Spinal cord (tissue), 10 donors: ENCODE data around the gene SLC50A1. TPM values are rescaled to one million over a fixed set of nuclear protein-coding genes. Genes with fewer than 3 reads are reported as not detected.

Experiments
- DNase-seq, 6 donors: peaks; one replicate each; pipeline versions ENCODE4 v3.0.0 to v3.0.0-alpha.2; 2013 to 2015; ENCODE audit warnings: low spot score in 6 of 6, low read depth in 4 of 6
- H3K27ac ChIP-seq: one replicate; pipeline ENCODE4 v1.5.1; 2013; ENCODE audit warnings: low read depth, low read length, control low read depth
- H3K27me3 ChIP-seq: one replicate; pipeline ENCODE4 v1.6.1; 2013; ENCODE audit warnings: low read length; ENCODE audit not compliant: control insufficient read depth, insufficient read depth
- H3K36me3 ChIP-seq: one replicate; pipeline ENCODE4 v1.6.1; 2013; ENCODE audit warnings: low read length; ENCODE audit not compliant: control insufficient read depth, insufficient read depth
- H3K4me1 ChIP-seq: one replicate; pipeline ENCODE4 v1.6.1; 2013; ENCODE audit warnings: low read length; ENCODE audit not compliant: control insufficient read depth, insufficient read depth
- H3K4me3 ChIP-seq: one replicate; pipeline ENCODE4 v1.5.1; 2013; ENCODE audit warnings: low read depth, low read length, control low read depth
- H3K9me3 ChIP-seq: one replicate; pipeline ENCODE4 v1.6.1; 2013; ENCODE audit warnings: low read length; ENCODE audit not compliant: control insufficient read depth, insufficient read depth
- WGBS: methylation state at CpG from one replicate; pipeline ENCODE4 v1.1.5; 2013; ENCODE audit warnings: missing lambda C conversion rate; ENCODE audit not compliant: insufficient coverage; 5-methylcytosine and 5-hydroxymethylcytosine counted together
- polyA plus RNA-seq, 2 donors: library from polyadenylated mRNA; unstranded; fragments of 120-200 nt; gene quantifications; one replicate each; pipeline ENCODE4 v1.2.1, GENCODE V29; 2013; ENCODE audit not compliant: insufficient read length in 2 of 2
- total RNA-seq, 2 donors: library from RNA; depleted of rRNA in 1 of 2; stranded (reverse); fragments of 120-200 nt in 1 of 2; fragments of >200 nt in 1 of 2; gene quantifications; one replicate each; pipeline versions ENCODE4 v1.2.3 to v1.2.4, GENCODE V29; 2013 to 2014
- donor health status: healthy.

SLC50A1 gene
- total and polyA plus RNA-seq, 4 donors: 12.1 to 35.8 (median 22.6) TPM

GRCh38 chr1:155131856-155132255 is 3.8 kb upstream of the SLC50A1 start:
- WGBS: 70% methylated on average over 1 of the region's 2 CpGs
- Histone ChIP-seq H3K36me3 (peaks cover 7% of the 10 kb centered on the region), H3K27me3 (peaks cover 32% of the 10 kb centered on the region), H3K4me3 (no peak overlapping the region), H3K4me1 (peaks cover 51% of the 10 kb centered on the region), H3K9me3 (no peaks in the 10 kb centered on the region), H3K27ac (no peak overlapping the region)
- no peak for DNase-seq

GRCh38 chr1:155133799-155134281 is 1.8 kb upstream of the SLC50A1 start:
- H3K4me3 ChIP-seq: no peak overlapping the region

GRCh38 chr1:155134322-155134721 is 1.3 kb upstream of the SLC50A1 start:
- DNase-seq: no peak
- Histone ChIP-seq H3K4me1 (peaks cover 42% of the 10 kb centered on the region), H3K27me3 (peaks cover 9% of the 10 kb centered on the region), H3K36me3 (peaks cover 21% of the 10 kb centered on the region), H3K9me3 (no peaks in the 10 kb centered on the region), H3K4me3 (no peak overlapping the region), H3K27ac (peak overlapping the region; percentile 100)
- WGBS: 64% methylated on average over 1 of the region's 1 CpG

More at GRCh38 chr1:155133799-155134281, 1.8 kb upstream of the SLC50A1 start:
- H3K4me1 ChIP-seq: peaks cover 42% of the 10 kb centered on the region
- no peak overlapping the region for H3K27ac ChIP-seq
- 88% methylated on average over 6 of the region's 7 CpGs for WGBS
- H3K27me3 ChIP-seq: peaks cover 14% of the 10 kb centered on the region
- H3K36me3 ChIP-seq: peaks cover 19% of the 10 kb centered on the region
- no peak for DNase-seq
- H3K9me3 ChIP-seq: no peaks in the 10 kb centered on the region

- 10% methylated on average over 12 of the region's 18 CpGs for WGBS
- H3K27me3 ChIP-seq: peaks cover 3% of the 10 kb centered on the region
- H3K9me3 ChIP-seq: no peaks in the 10 kb centered on the region
- DNase-seq: peak in 1 of 6 donors; percentile 79
- peaks cover 42% of the 10 kb centered on the region for H3K4me1 ChIP-seq
- H3K27ac ChIP-seq: peak overlapping the region; percentile 100
- peaks cover 23% of the 10 kb centered on the region for H3K36me3 ChIP-seq
- H3K4me3 ChIP-seq: peak overlapping the region; percentile 95
Observed at GRCh38 chr1:155134880-155135414, 705 bp upstream of the SLC50A1 start.

- H3K4me1 ChIP-seq: peaks cover 47% of the 10 kb centered on the region
- peaks cover 24% of the 10 kb centered on the region for H3K36me3 ChIP-seq
- H3K9me3 ChIP-seq: no peaks in the 10 kb centered on the region
- DNase-seq: peak in 2 of 6 donors; percentile 32 to 52
- peak overlapping the region; percentile 95 for H3K4me3 ChIP-seq
- 34% methylated on average over 6 of the region's 6 CpGs for WGBS
- no peaks in the 10 kb centered on the region for H3K27me3 ChIP-seq
- peak overlapping the region; percentile 42 for H3K27ac ChIP-seq
Observed at GRCh38 chr1:155136748-155137147, 1.1 kb downstream of the SLC50A1 start.

GRCh38 chr1:155137154-155137949 is 1.7 kb downstream of the SLC50A1 start:
- DNase-seq: no peak
- Histone ChIP-seq H3K4me1 (peaks cover 47% of the 10 kb centered on the region), H3K9me3 (no peaks in the 10 kb centered on the region), H3K27me3 (no peaks in the 10 kb centered on the region), H3K27ac (peak overlapping the region; percentile 42), H3K4me3 (no peak overlapping the region), H3K36me3 (peaks cover 24% of the 10 kb centered on the region)
- 76% methylated on average over 2 of the region's 6 CpGs for WGBS

GRCh38 chr1:155139895-155140629 is 4.4 kb downstream of the SLC50A1 start, which contains the start of gene DPM3:
Gene DPM3 (minus strand): TSS chr1:155140531. CDS start chr1:155140240, 291 bp downstream.
- Histone ChIP-seq H3K4me3 (peak within 1 kb of the TSS; percentile 91), H3K36me3 (peaks cover 20% of the 10 kb centered on the region), H3K9me3 (no peaks in the 10 kb centered on the region), H3K4me1 (peaks cover 34% of the 10 kb centered on the region), H3K27ac (peak within 1 kb of the TSS; percentile 87), H3K27me3 (no peaks in the 10 kb centered on the region)
- WGBS: under 1% methylated on average over 41 of the region's 42 CpGs
- DNase-seq: peak; percentile 70 to 97 (median 81)

GRCh38 chr1:155140630-155140953 is 4.9 kb downstream of the SLC50A1 start:
- no peaks in the 10 kb centered on the region for H3K27me3 ChIP-seq
- H3K9me3 ChIP-seq: no peaks in the 10 kb centered on the region
- H3K4me3 ChIP-seq: peak overlapping the region; percentile 91
- H3K4me1 ChIP-seq: peaks cover 31% of the 10 kb centered on the region
- H3K36me3 ChIP-seq: peaks cover 20% of the 10 kb centered on the region
- H3K27ac ChIP-seq: no peak overlapping the region
- no peak for DNase-seq
- WGBS: 3% methylated on average over 7 of the region's 11 CpGs

GRCh38 chr1:155141749-155142148 is 6.1 kb downstream of the SLC50A1 start:
- no peak for DNase-seq
- H3K4me1 ChIP-seq: peaks cover 29% of the 10 kb centered on the region
- no peak overlapping the region for H3K4me3 ChIP-seq
- H3K27me3 ChIP-seq: peaks cover 2% of the 10 kb centered on the region
- no peaks in the 10 kb centered on the region for H3K9me3 ChIP-seq
- no peak overlapping the region for H3K27ac ChIP-seq
- H3K36me3 ChIP-seq: peaks cover 20% of the 10 kb centered on the region
- 94% methylated on average over 3 of the region's 7 CpGs for WGBS
